Fibroblast of skin of left quadriceps (primary cell): ENCODE measurements around the gene CEP95.
A peak's percentile ranks its signal among the peaks of the same experiment; 100 is the strongest.
"Not testable (repeated sequence)": the region's sequence is repeated elsewhere in the genome, so short reads cannot be mapped to it uniquely, and the experiment has no call there.

Experiments used
- DNase-seq, 2 experiments: peaks; one replicate each; pipeline ENCODE4 v3.0.0-alpha.2; 2013; ENCODE audit warnings: low read depth in 2 of 2

CEP95 gene

GRCh38 chr17:64506576-64507412 lies at the start of gene CEP95:
Gene CEP95 (plus strand): TSS chr17:64506977. CDS start chr17:64507098, 121 bp downstream.
- DNase-seq: peak; percentile 96

- DNase-seq: no peak
Measured at GRCh38 chr17:64457156-64457555, 49.6 kb upstream of the CEP95 start.

- no peak for DNase-seq
Measured at GRCh38 chr17:64458756-64459155, 48.0 kb upstream of the CEP95 start.

- no peak for DNase-seq
Measured at GRCh38 chr17:64459284-64459747, 47.5 kb upstream of the CEP95 start.

GRCh38 chr17:64459818-64460217 lies 47.0 kb upstream of the CEP95 start:
- not testable (repeated sequence) for DNase-seq

- DNase-seq: no peak
Measured at GRCh38 chr17:64460955-64461354, 45.8 kb upstream of the CEP95 start.

GRCh38 chr17:64461788-64462187 lies 45.0 kb upstream of the CEP95 start:
- no peak for DNase-seq

- no peak for DNase-seq
Measured at GRCh38 chr17:64466019-64466735, 40.6 kb upstream of the CEP95 start.

GRCh38 chr17:64466834-64467233 lies 39.9 kb upstream of the CEP95 start:
- DNase-seq: not testable (repeated sequence)

GRCh38 chr17:64470625-64471024 lies 36.2 kb upstream of the CEP95 start:
- no peak for DNase-seq

GRCh38 chr17:64471440-64471839 lies 35.3 kb upstream of the CEP95 start:
- no peak for DNase-seq

GRCh38 chr17:64472564-64472963 lies 34.2 kb upstream of the CEP95 start:
- no peak for DNase-seq

- no peak for DNase-seq
Measured at GRCh38 chr17:64477849-64478248, 28.9 kb upstream of the CEP95 start.

- no peak for DNase-seq
Measured at GRCh38 chr17:64480951-64481350, 25.8 kb upstream of the CEP95 start.

- DNase-seq: no peak
Measured at GRCh38 chr17:64484380-64484779, 22.4 kb upstream of the CEP95 start.

GRCh38 chr17:64488301-64488700 lies 18.5 kb upstream of the CEP95 start:
- DNase-seq: no peak

- DNase-seq: no peak
Measured at GRCh38 chr17:64491034-64491860, 15.5 kb upstream of the CEP95 start.

- DNase-seq: peak in 1 of 2 experiments; percentile 50
Measured at GRCh38 chr17:64491994-64492393, 14.8 kb upstream of the CEP95 start.

GRCh38 chr17:64492481-64493109 lies 14.2 kb upstream of the CEP95 start:
- no peak for DNase-seq

- no peak for DNase-seq
Measured at GRCh38 chr17:64494121-64494520, 12.7 kb upstream of the CEP95 start.

- not testable (repeated sequence) for DNase-seq
Measured at GRCh38 chr17:64495300-64495699, 11.5 kb upstream of the CEP95 start.
